ENCODE results near the gene PEAK1.

DNA sequence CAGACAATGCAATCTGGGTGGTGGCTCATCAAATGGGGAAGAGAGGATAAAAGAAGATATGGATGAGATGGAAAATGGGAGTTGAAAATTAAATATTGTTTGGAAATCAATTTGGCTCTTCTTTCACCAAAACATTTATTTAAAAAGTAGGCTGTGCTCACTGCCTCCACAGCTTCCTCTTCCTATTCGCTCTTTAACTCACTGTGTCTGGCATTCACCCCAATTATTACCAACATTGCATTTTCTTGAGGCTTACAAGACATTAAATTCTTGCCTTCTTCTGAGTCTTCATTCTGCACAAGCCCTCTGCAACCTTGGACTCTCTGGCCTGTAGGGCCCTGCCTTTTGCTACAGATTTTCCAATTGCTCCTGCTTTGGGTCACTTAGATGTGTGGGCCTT, 296.1 kb downstream of the PEAK1 start:
- TF ChIP-seq POLR2A (IDR thresholded peaks at IDR 0.05; ENCODE audit: low read length) (no peak), GATA1 (IDR thresholded peaks at IDR 0.05; ENCODE audit: low read depth, low read length) (no peak)

All from erythroblast (primary cell).